ENCODE measurements around the gene OTUD1. TPM values are rescaled to one million over a fixed set of nuclear protein-coding genes. Genes with fewer than 3 reads are reported as not detected.

Gene OTUD1, protein sequence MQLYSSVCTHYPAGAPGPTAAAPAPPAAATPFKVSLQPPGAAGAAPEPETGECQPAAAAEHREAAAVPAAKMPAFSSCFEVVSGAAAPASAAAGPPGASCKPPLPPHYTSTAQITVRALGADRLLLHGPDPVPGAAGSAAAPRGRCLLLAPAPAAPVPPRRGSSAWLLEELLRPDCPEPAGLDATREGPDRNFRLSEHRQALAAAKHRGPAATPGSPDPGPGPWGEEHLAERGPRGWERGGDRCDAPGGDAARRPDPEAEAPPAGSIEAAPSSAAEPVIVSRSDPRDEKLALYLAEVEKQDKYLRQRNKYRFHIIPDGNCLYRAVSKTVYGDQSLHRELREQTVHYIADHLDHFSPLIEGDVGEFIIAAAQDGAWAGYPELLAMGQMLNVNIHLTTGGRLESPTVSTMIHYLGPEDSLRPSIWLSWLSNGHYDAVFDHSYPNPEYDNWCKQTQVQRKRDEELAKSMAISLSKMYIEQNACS
- 3.2 and 4.7 TPM in 2 replicates for total RNA-seq

DNA sequence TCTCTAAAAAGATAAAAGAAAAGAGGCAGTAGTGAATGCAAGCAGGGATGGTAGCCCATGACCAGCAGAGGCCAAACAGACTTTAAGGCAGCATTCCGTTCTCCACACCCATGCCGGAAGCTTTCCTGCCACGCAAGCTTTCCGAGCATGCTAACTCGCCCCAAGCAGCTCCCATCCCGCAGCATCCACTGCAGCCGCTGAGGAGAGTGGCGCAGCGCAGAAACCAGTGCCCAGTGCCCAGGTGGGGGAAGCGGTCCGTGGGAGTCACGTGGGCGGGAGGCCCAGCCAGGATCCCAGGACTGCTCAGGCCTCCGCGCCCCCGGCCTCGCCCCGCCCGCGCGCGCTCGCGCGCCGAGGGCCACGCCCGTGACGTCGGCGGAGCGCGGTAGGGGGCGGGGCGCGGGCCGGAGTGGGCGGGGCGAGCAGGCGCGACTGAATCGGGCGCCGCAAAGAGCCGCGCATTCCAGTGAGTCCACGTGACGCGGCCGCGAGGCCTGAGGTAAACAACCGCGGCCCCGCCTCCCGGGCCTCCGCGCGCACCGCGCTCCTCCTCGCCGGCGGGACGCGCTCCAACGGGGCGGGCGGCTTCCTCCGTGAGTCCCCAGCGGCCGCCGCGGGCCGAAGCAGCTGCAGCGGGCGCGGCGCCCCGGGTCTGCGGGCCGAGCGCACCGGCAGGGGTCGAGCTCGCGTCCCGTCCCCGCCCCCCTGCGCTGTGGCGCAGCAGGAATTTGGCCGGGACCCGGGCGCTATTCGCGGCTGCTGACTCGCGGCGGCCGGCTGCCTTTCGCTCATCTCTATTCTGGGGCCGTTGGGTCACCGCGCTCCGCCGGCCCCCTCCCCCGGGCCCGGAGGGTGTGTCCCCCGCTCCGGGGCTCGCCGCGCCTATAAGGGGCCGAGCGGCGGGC lies at the start of gene OTUD1:
Gene OTUD1 (plus strand): TSS at position 529 of the 905 bp plus-strand sequence. CDS start 383 bp downstream, outside the sequence.

Other genes with a start within 250 kb of the OTUD1 start
- not detected in 2 replicates for gene PTF1A, start 246.8 kb upstream of the OTUD1 start, total RNA-seq
- not detected in 2 replicates for gene C10orf67, start 94.3 kb upstream of the OTUD1 start, total RNA-seq

All from endothelial cell of coronary artery (primary cell).